Muscle layer of duodenum (tissue), 2 donors: Measurements from ENCODE around the gene ALDH5A1.

Experiments
- H3K27ac ChIP-seq: one replicate; pipeline ENCODE4 v1.7.0; 2013; ENCODE audit warnings: mild to moderate bottlenecking, low read length
- H3K27me3 ChIP-seq: one replicate; pipeline ENCODE4 v1.7.0; 2013; ENCODE audit warnings: low read depth, mild to moderate bottlenecking, control low read depth, low read length
- H3K36me3 ChIP-seq, 2 donors: one replicate each; pipeline ENCODE4 v1.7.0; 2013; ENCODE audit warnings: low read length in 2 of 2, control low read depth in 1 of 2, mild to moderate bottlenecking in 1 of 2; ENCODE audit not compliant: insufficient read depth in 2 of 2, control insufficient read depth in 1 of 2
- H3K4me1 ChIP-seq, 2 donors: one replicate each; pipeline ENCODE4 v1.7.0; 2013; ENCODE audit warnings: low read length in 2 of 2, mild to moderate bottlenecking in 2 of 2, control low read depth in 1 of 2, moderate library complexity in 1 of 2; ENCODE audit not compliant: insufficient read depth in 2 of 2, control insufficient read depth in 1 of 2
- H3K4me3 ChIP-seq, 2 donors: one replicate each; pipeline ENCODE4 v1.7.0; 2013; ENCODE audit warnings: low read length in 2 of 2, low read depth in 1 of 2, mild to moderate bottlenecking in 1 of 2
- H3K9me3 ChIP-seq, 2 donors: one replicate each; pipeline ENCODE4 v1.7.0; 2013; ENCODE audit warnings: low read length in 2 of 2, control low read depth in 1 of 2, mild to moderate bottlenecking in 1 of 2; ENCODE audit not compliant: control insufficient read depth in 1 of 2
- donor health status: healthy.

Gene ALDH5A1

GRCh38 chr6:24549674-24550353 lies 55.0 kb downstream of the ALDH5A1 start:
- no peaks in the 10 kb centered on the region for H3K4me1 ChIP-seq
- H3K27ac ChIP-seq, result no peak overlapping the region
- H3K36me3 ChIP-seq, result no peaks in the 10 kb centered on the region
- H3K9me3 ChIP-seq, result no peaks in the 10 kb centered on the region
- H3K27me3 ChIP-seq, result no peaks in the 10 kb centered on the region
- no peak overlapping the region for H3K4me3 ChIP-seq

DNA sequence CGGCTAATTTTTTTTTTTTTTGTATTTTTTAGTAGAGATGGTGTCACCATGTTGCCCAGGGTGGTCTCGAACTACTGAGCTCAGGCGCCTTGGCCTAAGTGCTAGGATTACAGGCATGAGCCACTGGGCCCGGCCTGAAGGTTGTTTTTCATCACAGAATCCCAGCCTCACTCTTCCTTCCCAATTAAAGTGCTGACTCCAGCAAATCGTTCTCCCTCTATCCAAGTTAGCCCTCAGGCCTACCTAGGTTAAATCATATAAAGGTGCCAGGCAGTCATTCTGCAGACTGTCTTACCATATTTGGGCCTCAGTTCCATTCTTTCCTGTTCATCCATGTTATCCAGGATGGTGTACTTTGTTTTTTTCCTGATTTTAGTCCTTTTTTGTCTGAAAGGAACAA lies 56.4 kb downstream of the ALDH5A1 start:
- no peak overlapping the region for H3K27ac ChIP-seq
- no peak overlapping the region for H3K4me3 ChIP-seq
- H3K4me1 ChIP-seq, result no peaks in the 10 kb centered on the region
- H3K9me3 ChIP-seq, result no peaks in the 10 kb centered on the region
- no peaks in the 10 kb centered on the region for H3K27me3 ChIP-seq
- no peaks in the 10 kb centered on the region for H3K36me3 ChIP-seq

DNA sequence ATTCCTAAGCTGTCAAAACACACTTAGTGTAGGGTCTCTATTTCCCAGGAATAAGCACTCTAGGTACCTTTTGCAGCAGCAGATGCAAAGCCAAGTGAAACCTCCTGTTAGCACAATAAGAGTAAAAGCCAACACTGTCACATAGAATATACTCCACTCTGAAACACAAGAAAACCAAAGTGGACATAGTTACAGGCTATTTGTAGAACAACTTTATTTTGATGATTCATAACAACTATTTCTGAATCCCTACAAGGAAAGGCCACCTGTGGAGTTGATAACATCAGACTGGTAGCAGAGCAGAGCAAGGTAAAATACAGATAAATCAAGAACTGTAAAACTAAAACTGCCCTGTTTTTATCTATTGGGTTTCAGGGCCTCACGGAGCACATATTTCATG lies 59.7 kb downstream of the ALDH5A1 start:
- Histone ChIP-seq H3K36me3 (no peaks in the 10 kb centered on the region), H3K27me3 (no peaks in the 10 kb centered on the region), H3K9me3 (no peaks in the 10 kb centered on the region), H3K4me1 (no peaks in the 10 kb centered on the region), H3K27ac (no peak overlapping the region), H3K4me3 (no peak overlapping the region)

DNA sequence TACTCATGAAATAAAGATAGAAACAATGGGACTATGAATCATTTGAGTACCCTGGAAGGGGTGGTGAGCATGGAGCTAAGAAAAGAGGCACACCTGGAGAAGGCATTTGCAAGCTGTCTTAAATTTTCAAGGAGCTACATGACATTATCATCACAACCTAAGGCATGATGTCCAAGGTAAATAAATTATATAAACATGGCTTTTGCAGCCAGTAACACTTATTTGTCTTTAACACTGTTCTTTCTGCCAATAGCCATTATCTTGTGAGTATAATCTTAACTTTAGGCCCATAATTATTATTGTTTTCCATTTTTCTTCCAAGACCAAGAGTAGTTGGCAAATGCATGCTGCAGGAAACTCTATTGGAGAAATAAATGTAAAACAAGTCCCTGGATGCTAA lies 63.7 kb downstream of the ALDH5A1 start:
- no peaks in the 10 kb centered on the region for H3K27me3 ChIP-seq
- no peaks in the 10 kb centered on the region for H3K4me1 ChIP-seq
- H3K27ac ChIP-seq, result no peak overlapping the region
- H3K36me3 ChIP-seq, result no peaks in the 10 kb centered on the region
- H3K9me3 ChIP-seq, result no peaks in the 10 kb centered on the region
- no peak overlapping the region for H3K4me3 ChIP-seq

DNA sequence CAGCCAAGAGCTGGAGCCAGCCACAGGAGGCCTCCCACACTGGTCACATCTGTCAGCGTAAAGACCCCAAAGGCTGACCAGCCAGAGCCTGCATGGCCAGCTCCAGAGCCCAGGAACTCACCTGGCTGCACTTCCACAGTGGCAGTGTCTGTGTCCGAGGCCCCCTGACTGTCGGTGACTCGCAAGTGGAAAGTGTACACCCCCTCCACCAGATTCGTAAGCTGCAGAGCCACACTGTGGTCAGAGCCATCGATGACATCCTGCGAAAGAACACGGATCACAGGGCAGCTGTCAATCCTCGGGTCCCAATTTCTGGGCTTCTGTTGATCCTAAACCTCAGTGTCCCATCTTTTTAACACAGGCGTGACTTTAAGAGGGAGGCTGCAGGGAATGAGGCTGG lies 69.3 kb downstream of the ALDH5A1 start:
- Histone ChIP-seq H3K27me3 (no peaks in the 10 kb centered on the region), H3K36me3 (no peaks in the 10 kb centered on the region), H3K27ac (no peak overlapping the region), H3K4me1 (no peaks in the 10 kb centered on the region), H3K9me3 (no peaks in the 10 kb centered on the region), H3K4me3 (no peak overlapping the region)

GRCh38 chr6:24565196-24565595 lies 70.4 kb downstream of the ALDH5A1 start:
- Histone ChIP-seq H3K36me3 (no peaks in the 10 kb centered on the region), H3K27ac (no peak overlapping the region), H3K9me3 (no peaks in the 10 kb centered on the region), H3K4me3 (no peak overlapping the region), H3K4me1 (no peaks in the 10 kb centered on the region), H3K27me3 (no peaks in the 10 kb centered on the region)

GRCh38 chr6:24566020-24566767 lies 71.4 kb downstream of the ALDH5A1 start:
- Histone ChIP-seq H3K4me3 (no peak overlapping the region), H3K27ac (no peak overlapping the region), H3K4me1 (no peaks in the 10 kb centered on the region), H3K9me3 (no peaks in the 10 kb centered on the region), H3K36me3 (no peaks in the 10 kb centered on the region), H3K27me3 (no peaks in the 10 kb centered on the region)

GRCh38 chr6:24568683-24569082 lies 73.9 kb downstream of the ALDH5A1 start:
- H3K4me3 ChIP-seq, result no peak overlapping the region
- H3K4me1 ChIP-seq, result no peaks in the 10 kb centered on the region
- H3K9me3 ChIP-seq, result no peaks in the 10 kb centered on the region
- H3K27ac ChIP-seq, result no peak overlapping the region
- H3K36me3 ChIP-seq, result no peaks in the 10 kb centered on the region
- no peaks in the 10 kb centered on the region for H3K27me3 ChIP-seq

GRCh38 chr6:24569811-24570210 lies 75.0 kb downstream of the ALDH5A1 start:
- Histone ChIP-seq H3K9me3 (no peaks in the 10 kb centered on the region), H3K36me3 (no peaks in the 10 kb centered on the region), H3K27me3 (no peaks in the 10 kb centered on the region), H3K4me1 (no peaks in the 10 kb centered on the region), H3K4me3 (no peak overlapping the region), H3K27ac (no peak overlapping the region)

DNA sequence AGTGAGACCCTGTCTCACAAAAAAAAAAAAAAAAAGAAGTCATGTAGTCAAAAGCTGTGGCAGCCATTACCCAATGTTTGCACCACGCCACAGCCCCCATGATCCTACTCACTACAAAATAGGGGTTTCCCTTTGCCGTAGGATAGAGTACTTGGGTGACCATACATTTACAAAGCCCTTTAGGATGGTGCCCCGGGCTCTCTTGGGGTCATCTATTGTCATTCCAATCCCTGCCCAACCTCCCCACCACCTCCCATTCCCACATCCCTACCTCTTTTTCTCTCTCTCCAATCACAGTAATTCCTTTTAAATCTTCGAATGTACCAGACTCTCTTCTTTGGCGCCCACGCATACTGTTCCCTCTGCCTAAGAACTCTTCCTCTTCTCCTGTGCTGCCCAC lies 76.6 kb downstream of the ALDH5A1 start:
- Histone ChIP-seq H3K27ac (no peak overlapping the region), H3K27me3 (no peaks in the 10 kb centered on the region), H3K4me1 (no peaks in the 10 kb centered on the region), H3K36me3 (no peaks in the 10 kb centered on the region), H3K4me3 (no peak overlapping the region), H3K9me3 (no peaks in the 10 kb centered on the region)

GRCh38 chr6:24574809-24575208 lies 80.0 kb downstream of the ALDH5A1 start:
- H3K4me1 ChIP-seq, result no peaks in the 10 kb centered on the region
- no peak overlapping the region for H3K4me3 ChIP-seq
- no peak overlapping the region for H3K27ac ChIP-seq
- H3K27me3 ChIP-seq, result no peaks in the 10 kb centered on the region
- no peaks in the 10 kb centered on the region for H3K36me3 ChIP-seq
- H3K9me3 ChIP-seq, result no peaks in the 10 kb centered on the region

DNA sequence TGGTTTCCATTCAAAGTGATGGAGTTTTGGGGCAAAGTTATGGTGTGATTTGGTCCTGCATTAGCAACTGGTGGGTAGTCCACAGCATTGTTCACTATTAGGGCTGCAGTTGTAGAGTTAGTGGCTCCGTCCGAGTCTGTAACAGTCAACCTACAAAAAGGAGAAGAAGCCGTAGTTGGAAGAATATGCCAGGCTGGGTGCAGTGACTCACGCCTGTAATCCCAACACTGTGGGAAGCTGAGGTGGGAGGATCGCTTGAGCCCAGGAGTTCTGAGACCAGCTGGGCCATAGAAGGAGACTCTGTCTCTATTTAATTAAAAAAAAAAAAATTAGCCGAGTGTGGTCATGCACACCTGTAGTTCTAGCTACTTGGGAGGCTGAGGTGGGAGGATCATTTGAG lies 81.7 kb downstream of the ALDH5A1 start:
- no peaks in the 10 kb centered on the region for H3K36me3 ChIP-seq
- no peak overlapping the region for H3K27ac ChIP-seq
- no peaks in the 10 kb centered on the region for H3K27me3 ChIP-seq
- H3K4me1 ChIP-seq, result no peaks in the 10 kb centered on the region
- H3K4me3 ChIP-seq, result no peak overlapping the region
- no peaks in the 10 kb centered on the region for H3K9me3 ChIP-seq
